Gastrocnemius medialis (tissue), 4 donors: ENCODE measurements around the gene S100PBP. TPM values are rescaled to one million over a fixed set of nuclear protein-coding genes. Genes with fewer than 3 reads are reported as not detected.

Experiments used
- ATAC-seq, 2 donors: fragments of 150-250 bp; one replicate each; pipeline ENCODE4 v1.9.1; 2016
- DNase-seq, 2 donors: peaks; one replicate each; pipeline ENCODE4 v3.0.0-alpha.2; 2019
- H3K27ac ChIP-seq, 4 donors: fragments of 200-600 bp; sonication (generic); 1 replicate in 1 of 4; 2 replicates in 3 of 4; pipeline ENCODE4 v1.5.1; 2016 to 2018; ENCODE audit warnings: mild to moderate bottlenecking in 2 of 4, moderate library complexity in 1 of 4
- H3K27me3 ChIP-seq, 3 donors: fragments of 200-600 bp; sonication (generic) in 2 of 3; 1 replicate in 1 of 3; 2 replicates in 2 of 3; pipeline versions ENCODE4 v1.5.1 to v1.6.0; 2016 to 2019; ENCODE audit warnings: mild to moderate bottlenecking in 1 of 3, moderate library complexity in 1 of 3
- H3K36me3 ChIP-seq, 2 donors: fragments of 200-600 bp; sonication (generic) in 1 of 2; one replicate each; pipeline ENCODE4 v1.5.1; 2017 to 2018
- H3K4me1 ChIP-seq, 2 donors: fragments of 200-600 bp; sonication (generic) in 1 of 2; one replicate each; pipeline ENCODE4 v1.5.1; 2016 to 2017; ENCODE audit warnings: mild to moderate bottlenecking in 2 of 2
- H3K4me3 ChIP-seq, 4 donors: fragments of 200-600 bp; sonication (generic) in 3 of 4; 1 replicate in 1 of 4; 2 replicates in 3 of 4; pipeline ENCODE4 v1.5.1; 2016 to 2019; ENCODE audit warnings: mild to moderate bottlenecking in 2 of 4
- H3K9me3 ChIP-seq, 3 donors: fragments of 200-600 bp; sonication (generic) in 2 of 3; 1 replicate in 1 of 3; 2 replicates in 2 of 3; pipeline ENCODE4 v1.5.1; 2016 to 2019
- POLR2A ChIP-seq, 2 donors: fragments of 450-650 bp; IDR thresholded peaks; one replicate each; pipeline ENCODE4 v1.6.1; 2017; ENCODE audit warnings: antibody characterized with exemption in 2 of 2, mild to moderate bottlenecking in 2 of 2, moderate library complexity in 2 of 2
- in situ Hi-C, 4 donors: fragments of 200-750 bp; cut with MboI; loops; one replicate each; pipeline versions ENCODE4 v1.15.0 to v1.8.0; 2017; ENCODE audit warnings: low sequenced_read_pairs in 4 of 4
- intact Hi-C: fragments of 100-400 bp; cut with DNase I; formaldehyde crosslinking; loops from one replicate; pipeline ENCODE4 v1.15.1; 2023; ENCODE audit warnings: low total_unique reads
- total RNA-seq, 4 donors: library from RNA; depleted of rRNA; stranded (reverse); fragments of >200 nt; gene quantifications; one replicate each; pipeline versions ENCODE4 v1.1.0 to v1.2.3, GENCODE V29; 2016
- TF ChIP-seq, protein P1 (sequence below), 5 experiments: fragments of 450-650 bp in 3 of 5; fragments of 200-600 bp in 2 of 5; sonication (generic) in 2 of 5; IDR thresholded peaks in 4 of 5; conservative IDR thresholded peaks in 1 of 5; 1 replicate in 4 of 5; 2 replicates in 1 of 5; pipeline ENCODE4 v1.5.1; 2016 to 2019; ENCODE audit warnings: antibody characterized with exemption in 5 of 5, mild to moderate bottlenecking in 3 of 5, moderate library complexity in 3 of 5

Gene S100PBP
- total RNA-seq, 4 donors from 2014 or later, result 4.9 to 11.5 (median 9.9) TPM

GRCh38 chr1:32806910-32807523 lies 10.4 kb upstream of the S100PBP start:
- H3K27me3 ChIP-seq, result no peaks in the 10 kb centered on the region
- intact Hi-C loops (no loop called here), in situ Hi-C loops (no loop called here)
- no peaks in the 10 kb centered on the region for H3K9me3 ChIP-seq
- no peak overlapping the region for H3K27ac ChIP-seq
- no peaks in the 10 kb centered on the region for H3K4me1 ChIP-seq
- no peak overlapping the region for H3K4me3 ChIP-seq
- ATAC-seq (no peak), DNase-seq (no peak)
- H3K36me3 ChIP-seq, result peaks cover 0 to 56% of the 10 kb centered on the region in 2 donors
- no peak for TF ChIP-seq POLR2A (IDR thresholded peaks at IDR 0.05)
- TF ChIP-seq, protein P1, sequence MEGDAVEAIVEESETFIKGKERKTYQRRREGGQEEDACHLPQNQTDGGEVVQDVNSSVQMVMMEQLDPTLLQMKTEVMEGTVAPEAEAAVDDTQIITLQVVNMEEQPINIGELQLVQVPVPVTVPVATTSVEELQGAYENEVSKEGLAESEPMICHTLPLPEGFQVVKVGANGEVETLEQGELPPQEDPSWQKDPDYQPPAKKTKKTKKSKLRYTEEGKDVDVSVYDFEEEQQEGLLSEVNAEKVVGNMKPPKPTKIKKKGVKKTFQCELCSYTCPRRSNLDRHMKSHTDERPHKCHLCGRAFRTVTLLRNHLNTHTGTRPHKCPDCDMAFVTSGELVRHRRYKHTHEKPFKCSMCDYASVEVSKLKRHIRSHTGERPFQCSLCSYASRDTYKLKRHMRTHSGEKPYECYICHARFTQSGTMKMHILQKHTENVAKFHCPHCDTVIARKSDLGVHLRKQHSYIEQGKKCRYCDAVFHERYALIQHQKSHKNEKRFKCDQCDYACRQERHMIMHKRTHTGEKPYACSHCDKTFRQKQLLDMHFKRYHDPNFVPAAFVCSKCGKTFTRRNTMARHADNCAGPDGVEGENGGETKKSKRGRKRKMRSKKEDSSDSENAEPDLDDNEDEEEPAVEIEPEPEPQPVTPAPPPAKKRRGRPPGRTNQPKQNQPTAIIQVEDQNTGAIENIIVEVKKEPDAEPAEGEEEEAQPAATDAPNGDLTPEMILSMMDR (IDR thresholded peaks at IDR 0.05 in 4 of 5, conservative IDR thresholded peaks at IDR 0.05 in 1 of 5), result no peak

- in situ Hi-C loops (no loop called here), intact Hi-C loops (no loop called here)
- H3K4me3 ChIP-seq, result no peak overlapping the region
- H3K9me3 ChIP-seq, result no peaks in the 10 kb centered on the region
- H3K4me1 ChIP-seq, result peaks cover 5 to 6% of the 10 kb centered on the region in 2 donors
- ATAC-seq (no peak), DNase-seq (no peak)
- TF ChIP-seq, protein P1 (IDR thresholded peaks at IDR 0.05 in 4 of 5, conservative IDR thresholded peaks at IDR 0.05 in 1 of 5), result no peak
- no peak for TF ChIP-seq POLR2A (IDR thresholded peaks at IDR 0.05)
- H3K36me3 ChIP-seq, result peaks cover 0 to 52% of the 10 kb centered on the region in 2 donors
- H3K27ac ChIP-seq, result no peak overlapping the region
- no peaks in the 10 kb centered on the region for H3K27me3 ChIP-seq
These were observed 8.9 kb upstream of the S100PBP start for GRCh38 chr1:32808580-32808979.

- intact Hi-C loops, result no loop called here
- Histone ChIP-seq H3K36me3 (peaks cover 0 to 51% of the 10 kb centered on the region in 2 donors), H3K27ac (no peak overlapping the region), H3K27me3 (no peaks in the 10 kb centered on the region), H3K4me3 (no peak overlapping the region), H3K9me3 (no peaks in the 10 kb centered on the region), H3K4me1 (peaks cover 20 to 21% of the 10 kb centered on the region in 2 donors)
- no peak for TF ChIP-seq POLR2A (IDR thresholded peaks at IDR 0.05)
- TF ChIP-seq, protein P1 (IDR thresholded peaks at IDR 0.05 in 4 of 5, conservative IDR thresholded peaks at IDR 0.05 in 1 of 5), result no peak
- in situ Hi-C loops, result no loop called here
- DNase-seq (no peak), ATAC-seq (no peak)
These were observed 7.1 kb upstream of the S100PBP start for GRCh38 chr1:32810358-32810757.

GRCh38 chr1:32811265-32811664 lies 6.2 kb upstream of the S100PBP start:
- Histone ChIP-seq H3K9me3 (no peaks in the 10 kb centered on the region), H3K27ac (no peak overlapping the region), H3K27me3 (no peaks in the 10 kb centered on the region), H3K4me1 (peaks cover 29 to 30% of the 10 kb centered on the region in 2 donors), H3K4me3 (no peak overlapping the region), H3K36me3 (peaks cover 0 to 42% of the 10 kb centered on the region in 2 donors)
- intact Hi-C loops, result no loop called here
- ATAC-seq, result no peak
- no peak for DNase-seq
- TF ChIP-seq, protein P1 (IDR thresholded peaks at IDR 0.05 in 4 of 5, conservative IDR thresholded peaks at IDR 0.05 in 1 of 5), result no peak
- no peak for TF ChIP-seq POLR2A (IDR thresholded peaks at IDR 0.05)
- in situ Hi-C loops, result no loop called here

GRCh38 chr1:32811917-32812316 lies 5.5 kb upstream of the S100PBP start:
- H3K9me3 ChIP-seq, result no peaks in the 10 kb centered on the region
- no peaks in the 10 kb centered on the region for H3K27me3 ChIP-seq
- no peak overlapping the region for H3K4me3 ChIP-seq
- H3K27ac ChIP-seq, result no peak overlapping the region
- peaks cover 30 to 32% of the 10 kb centered on the region in 2 donors for H3K4me1 ChIP-seq
- peaks cover 0 to 37% of the 10 kb centered on the region in 2 donors for H3K36me3 ChIP-seq
- in situ Hi-C loops, result no loop called here
- DNase-seq (no peak), ATAC-seq (no peak)
- TF ChIP-seq, protein P1 (IDR thresholded peaks at IDR 0.05 in 4 of 5, conservative IDR thresholded peaks at IDR 0.05 in 1 of 5), result no peak
- no peak for TF ChIP-seq POLR2A (IDR thresholded peaks at IDR 0.05)
- intact Hi-C loops, result no loop called here
